ENCODE results near the gene GVQW3. TPM values are rescaled to one million over a fixed set of nuclear protein-coding genes. Genes with fewer than 3 reads are reported as not detected.

Gene GVQW3
- total RNA-seq, 1 donor from 2014 or later, result 2.4 TPM

GRCh38 chr11:76444384-76445120, 63.4 kb downstream of the GVQW3 start, which contains the start of gene EMSY:
EMSY (plus strand) TSS chr11:76445018; CDS start chr11:76446939, 1,921 bp downstream.
- peak; percentile 100 for DNase-seq (ENCODE audit: low read depth)

- peak; percentile 78 for DNase-seq (ENCODE audit: low read depth)
These were observed 64.3 kb downstream of the GVQW3 start for GRCh38 chr11:76445121-76446084.

GRCh38 chr11:76448506-76448905, 67.4 kb downstream of the GVQW3 start:
- DNase-seq (ENCODE audit: low read depth), result no peak

GRCh38 chr11:76453248-76453647, 72.1 kb downstream of the GVQW3 start:
- DNase-seq (ENCODE audit: low read depth), result no peak

GRCh38 chr11:76455331-76455730, 74.2 kb downstream of the GVQW3 start:
- no peak for DNase-seq (ENCODE audit: low read depth)

- no peak for DNase-seq (ENCODE audit: low read depth)
These were observed 74.8 kb downstream of the GVQW3 start for GRCh38 chr11:76455931-76456330.

GRCh38 chr11:76456571-76456970, 75.4 kb downstream of the GVQW3 start:
- no peak for DNase-seq (ENCODE audit: low read depth)

Other genes with a start within 250 kb of the GVQW3 start
- gene WNT11, start 174.8 kb upstream of the GVQW3 start, total RNA-seq, result 0.24 TPM in 1 of 2 replicates, not detected in the other
- gene THAP12, start 191 bp upstream of the GVQW3 start, total RNA-seq, result 25.9 and 30.4 TPM in 2 replicates
- gene EMSY, start 63.7 kb downstream of the GVQW3 start, total RNA-seq, result 27.1 and 32.5 TPM in 2 replicates

All from myocyte (in vitro differentiated cells).